Activated T-helper 17 cell treated with anti-CD3 and anti-CD28 coated beads, Interleukin-2, amount 50 U/mL, for 72 hours (primary cell): ENCODE measurements around the gene ARFGAP1. TPM values are rescaled to one million over a fixed set of nuclear protein-coding genes. Genes with fewer than 3 reads are reported as not detected.
A peak's percentile ranks its signal among the peaks of the same experiment; 100 is the strongest.

Experiments
- ATAC-seq: fragments of 150-1000 bp; cut with Tn5 transposase; replicated peaks from 2 replicates; pipeline ENCODE4 v1.10.0; 2021; ENCODE audit warnings: mild to moderate bottlenecking, moderate library complexity
- H3K27ac Mint-ChIP-seq: one replicate; pipeline ENCODE4 v1.8.0; 2022; ENCODE audit warnings: mixed read lengths
- H3K27me3 Mint-ChIP-seq: one replicate; pipeline ENCODE4 v1.8.0; 2022; ENCODE audit warnings: mixed read lengths
- H3K36me3 Mint-ChIP-seq: one replicate; pipeline ENCODE4 v1.8.0; 2022; ENCODE audit warnings: low read depth, mild to moderate bottlenecking, mixed read lengths
- H3K4me1 Mint-ChIP-seq: one replicate; pipeline ENCODE4 v1.8.0; 2022; ENCODE audit warnings: mixed read lengths
- H3K4me3 Mint-ChIP-seq: one replicate; pipeline ENCODE4 v1.8.0; 2022; ENCODE audit warnings: mild to moderate bottlenecking, mixed read lengths
- H3K9me3 Mint-ChIP-seq: one replicate; pipeline ENCODE4 v1.8.0; 2022; ENCODE audit warnings: mixed read lengths
- total RNA-seq, 2 donors: library from RNA; stranded (reverse); gene quantifications; one replicate each; pipeline ENCODE4 v1.2.3, GENCODE V29; 2022

ARFGAP1 gene
- total RNA-seq: 10 to 100 TPM; 63.1 to 70.5 TPM

- Mint-ChIP-seq H3K4me3 (peak within 1 kb of the TSS; percentile 91), H3K27ac (peak within 1 kb of the TSS; percentile 95), H3K27me3 (no peaks in the 10 kb centered on the region), H3K36me3 (peaks cover 15% of the 10 kb centered on the region), H3K9me3 (no peaks in the 10 kb centered on the region), H3K4me1 (peaks cover 11% of the 10 kb centered on the region)
- peak; percentile 99 for ATAC-seq
These were observed at the start of gene ARFGAP1 for GRCh38 chr20:63272105-63273058. TSS of gene ARFGAP1 (plus strand) at chr20:63272813. CDS start at chr20:63275581, 2,768 bp downstream.

GRCh38 chr20:63223121-63223825 is 49.3 kb upstream of the ARFGAP1 start:
- Mint-ChIP-seq H3K9me3 (no peaks in the 10 kb centered on the region), H3K27me3 (peaks cover 3% of the 10 kb centered on the region), H3K27ac (no peak overlapping the region), H3K36me3 (no peaks in the 10 kb centered on the region), H3K4me3 (no peak overlapping the region), H3K4me1 (no peaks in the 10 kb centered on the region)
- ATAC-seq: peak; percentile 64

- no peak for ATAC-seq
- no peaks in the 10 kb centered on the region for H3K4me1 Mint-ChIP-seq
- no peak overlapping the region for H3K27ac Mint-ChIP-seq
- H3K9me3 Mint-ChIP-seq: no peaks in the 10 kb centered on the region
- H3K4me3 Mint-ChIP-seq: no peak overlapping the region
- peaks cover 3% of the 10 kb centered on the region for H3K27me3 Mint-ChIP-seq
- H3K36me3 Mint-ChIP-seq: no peaks in the 10 kb centered on the region
These were observed 48.8 kb upstream of the ARFGAP1 start for GRCh38 chr20:63223826-63224207.

- no peaks in the 10 kb centered on the region for H3K4me1 Mint-ChIP-seq
- H3K27ac Mint-ChIP-seq: no peak overlapping the region
- H3K36me3 Mint-ChIP-seq: no peaks in the 10 kb centered on the region
- H3K9me3 Mint-ChIP-seq: no peaks in the 10 kb centered on the region
- H3K4me3 Mint-ChIP-seq: no peak overlapping the region
- ATAC-seq: no peak
- H3K27me3 Mint-ChIP-seq: peaks cover 9% of the 10 kb centered on the region
These were observed 48.1 kb upstream of the ARFGAP1 start for GRCh38 chr20:63224412-63225081.

- Mint-ChIP-seq H3K27ac (no peak overlapping the region), H3K9me3 (no peaks in the 10 kb centered on the region), H3K4me1 (no peaks in the 10 kb centered on the region), H3K4me3 (no peak overlapping the region), H3K36me3 (no peaks in the 10 kb centered on the region), H3K27me3 (peaks cover 15% of the 10 kb centered on the region)
- ATAC-seq: no peak
These were observed 47.5 kb upstream of the ARFGAP1 start for GRCh38 chr20:63225082-63225454.

GRCh38 chr20:63226042-63226943 is 46.3 kb upstream of the ARFGAP1 start:
- no peaks in the 10 kb centered on the region for H3K9me3 Mint-ChIP-seq
- no peak overlapping the region for H3K4me3 Mint-ChIP-seq
- no peak overlapping the region for H3K27ac Mint-ChIP-seq
- H3K36me3 Mint-ChIP-seq: no peaks in the 10 kb centered on the region
- H3K4me1 Mint-ChIP-seq: no peaks in the 10 kb centered on the region
- H3K27me3 Mint-ChIP-seq: peaks cover 21% of the 10 kb centered on the region
- no peak for ATAC-seq

GRCh38 chr20:63227260-63227659 is 45.4 kb upstream of the ARFGAP1 start:
- Mint-ChIP-seq H3K36me3 (no peaks in the 10 kb centered on the region), H3K9me3 (no peaks in the 10 kb centered on the region), H3K4me3 (no peak overlapping the region), H3K27me3 (peaks cover 31% of the 10 kb centered on the region), H3K4me1 (no peaks in the 10 kb centered on the region), H3K27ac (no peak overlapping the region)
- ATAC-seq: no peak

GRCh38 chr20:63228806-63229205 is 43.8 kb upstream of the ARFGAP1 start:
- H3K36me3 Mint-ChIP-seq: no peaks in the 10 kb centered on the region
- no peak for ATAC-seq
- H3K27me3 Mint-ChIP-seq: peaks cover 32% of the 10 kb centered on the region
- H3K4me3 Mint-ChIP-seq: no peak overlapping the region
- no peak overlapping the region for H3K27ac Mint-ChIP-seq
- no peaks in the 10 kb centered on the region for H3K9me3 Mint-ChIP-seq
- H3K4me1 Mint-ChIP-seq: no peaks in the 10 kb centered on the region

- Mint-ChIP-seq H3K27ac (no peak overlapping the region), H3K4me3 (no peak overlapping the region), H3K9me3 (no peaks in the 10 kb centered on the region), H3K27me3 (peaks cover 32% of the 10 kb centered on the region), H3K36me3 (no peaks in the 10 kb centered on the region), H3K4me1 (no peaks in the 10 kb centered on the region)
- ATAC-seq: no peak
These were observed 41.8 kb upstream of the ARFGAP1 start for GRCh38 chr20:63230800-63231268.

GRCh38 chr20:63232235-63233060 is 40.2 kb upstream of the ARFGAP1 start:
- Mint-ChIP-seq H3K4me3 (no peak overlapping the region), H3K36me3 (no peaks in the 10 kb centered on the region), H3K9me3 (no peaks in the 10 kb centered on the region), H3K27ac (no peak overlapping the region), H3K4me1 (no peaks in the 10 kb centered on the region), H3K27me3 (peaks cover 32% of the 10 kb centered on the region)
- ATAC-seq: no peak

- Mint-ChIP-seq H3K4me1 (no peaks in the 10 kb centered on the region), H3K27me3 (peaks cover 32% of the 10 kb centered on the region)
These were observed 39.6 kb upstream of the ARFGAP1 start for GRCh38 chr20:63233061-63233344.

GRCh38 chr20:63233924-63234323 is 38.7 kb upstream of the ARFGAP1 start:
- Mint-ChIP-seq H3K4me1 (no peaks in the 10 kb centered on the region), H3K27me3 (peaks cover 32% of the 10 kb centered on the region), H3K9me3 (no peaks in the 10 kb centered on the region), H3K4me3 (no peak overlapping the region), H3K36me3 (no peaks in the 10 kb centered on the region), H3K27ac (no peak overlapping the region)
- no peak for ATAC-seq

More at GRCh38 chr20:63233061-63233344, 39.6 kb upstream of the ARFGAP1 start:
- no peak overlapping the region for H3K4me3 Mint-ChIP-seq
- no peaks in the 10 kb centered on the region for H3K9me3 Mint-ChIP-seq
- ATAC-seq: no peak
- H3K36me3 Mint-ChIP-seq: no peaks in the 10 kb centered on the region
- H3K27ac Mint-ChIP-seq: no peak overlapping the region

GRCh38 chr20:63234693-63235398 is 37.8 kb upstream of the ARFGAP1 start:
- no peak overlapping the region for H3K27ac Mint-ChIP-seq
- no peaks in the 10 kb centered on the region for H3K4me1 Mint-ChIP-seq
- no peaks in the 10 kb centered on the region for H3K9me3 Mint-ChIP-seq
- no peaks in the 10 kb centered on the region for H3K36me3 Mint-ChIP-seq
- no peak for ATAC-seq
- H3K27me3 Mint-ChIP-seq: peaks cover 22% of the 10 kb centered on the region
- no peak overlapping the region for H3K4me3 Mint-ChIP-seq
